Osteoblast (primary cell): ENCODE measurements around the gene MAMDC2. TPM values are rescaled to one million over a fixed set of nuclear protein-coding genes. Genes with fewer than 3 reads are reported as not detected.

Experiments
- DNase-seq: peaks from one replicate; pipeline ENCODE4 v3.0.0; 2011; ENCODE audit warnings: low spot score, mixed read lengths; ENCODE audit not compliant: insufficient read length; ENCODE audit errors: missing footprints
- H2AFZ ChIP-seq: 2 replicates; pipeline ENCODE4 v1.6.0; 2011; ENCODE audit warnings: mild to moderate bottlenecking, low read length
- H3K27ac ChIP-seq: 2 replicates; pipeline ENCODE4 v1.5.1; 2011; ENCODE audit warnings: mild to moderate bottlenecking, low read depth, low read length, moderate library complexity
- H3K27me3 ChIP-seq: 2 replicates; pipeline ENCODE4 v1.6.0; 2012; ENCODE audit warnings: mild to moderate bottlenecking, control low read depth, inconsistent platforms, low read length, moderate library complexity; ENCODE audit not compliant: insufficient read depth
- H3K36me3 ChIP-seq: 2 replicates; pipeline ENCODE4 v1.5.1; 2011; ENCODE audit warnings: mild to moderate bottlenecking, low read length, control low read depth, moderate library complexity; ENCODE audit not compliant: insufficient read depth
- H3K4me1 ChIP-seq: 2 replicates; pipeline ENCODE4 v1.5.1; 2011; ENCODE audit warnings: mild to moderate bottlenecking, low read length, control low read depth, moderate library complexity; ENCODE audit not compliant: insufficient read depth
- H3K4me2 ChIP-seq: 2 replicates; pipeline ENCODE4 v1.6.0; 2011; ENCODE audit warnings: mild to moderate bottlenecking, low read length; ENCODE audit not compliant: insufficient read depth
- H3K4me3 ChIP-seq: fragments of 200-600 bp; sonication (generic); 3 replicates; pipeline ENCODE4 v1.5.1; 2012; ENCODE audit warnings: mild to moderate bottlenecking, low read length, inconsistent platforms; ENCODE audit not compliant: insufficient read depth
- H3K79me2 ChIP-seq: 2 replicates; pipeline ENCODE4 v1.6.0; 2012; ENCODE audit warnings: mild to moderate bottlenecking, low read length, control low read depth, inconsistent platforms; ENCODE audit not compliant: insufficient read depth
- H3K9me3 ChIP-seq: 2 replicates; pipeline ENCODE4 v1.5.1; 2011; ENCODE audit warnings: low read depth, low read length, control low read depth
- H4K20me1 ChIP-seq: 2 replicates; pipeline ENCODE4 v1.6.0; 2012; ENCODE audit warnings: mild to moderate bottlenecking, low read length, control low read depth; ENCODE audit not compliant: insufficient read depth
- total RNA-seq: library from RNA; depleted of rRNA; stranded (reverse); fragments of >200 nt; gene quantifications from 2 replicates; pipeline ENCODE4 v1.2.3, GENCODE V29; 2012
- TF ChIP-seq, protein P1 (sequence below): IDR thresholded peaks from 2 replicates; pipeline ENCODE4 v1.5.1; 2011; ENCODE audit warnings: mild to moderate bottlenecking, low read depth, low read length, moderate library complexity; ENCODE audit errors: extremely low read depth

Gene MAMDC2
- total RNA-seq, 1 donor = 1.4 TPM

DNA sequence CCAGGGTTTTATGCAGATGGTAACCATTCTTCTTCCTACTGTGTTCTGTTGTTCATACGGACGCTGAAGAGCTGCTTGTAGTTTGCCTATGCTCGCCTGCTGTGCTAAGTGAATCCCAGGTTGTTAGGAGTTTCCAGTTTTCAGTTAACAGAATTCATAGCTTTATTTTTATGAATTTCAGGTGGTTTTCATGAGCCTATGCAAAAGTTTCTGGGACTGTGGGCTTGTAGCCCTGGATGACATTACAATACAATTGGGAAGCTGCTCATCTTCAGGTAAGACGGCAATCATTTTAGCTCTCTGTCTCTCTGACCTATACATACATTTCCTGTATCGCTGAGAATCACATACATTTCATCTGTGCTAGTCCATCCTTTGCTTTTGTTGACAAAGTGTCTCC, 124.9 kb downstream of the MAMDC2 start:
- no peaks in the 10 kb centered on the region for H3K27me3 ChIP-seq
- H3K4me1 ChIP-seq = no peaks in the 10 kb centered on the region
- TF ChIP-seq, protein P1, sequence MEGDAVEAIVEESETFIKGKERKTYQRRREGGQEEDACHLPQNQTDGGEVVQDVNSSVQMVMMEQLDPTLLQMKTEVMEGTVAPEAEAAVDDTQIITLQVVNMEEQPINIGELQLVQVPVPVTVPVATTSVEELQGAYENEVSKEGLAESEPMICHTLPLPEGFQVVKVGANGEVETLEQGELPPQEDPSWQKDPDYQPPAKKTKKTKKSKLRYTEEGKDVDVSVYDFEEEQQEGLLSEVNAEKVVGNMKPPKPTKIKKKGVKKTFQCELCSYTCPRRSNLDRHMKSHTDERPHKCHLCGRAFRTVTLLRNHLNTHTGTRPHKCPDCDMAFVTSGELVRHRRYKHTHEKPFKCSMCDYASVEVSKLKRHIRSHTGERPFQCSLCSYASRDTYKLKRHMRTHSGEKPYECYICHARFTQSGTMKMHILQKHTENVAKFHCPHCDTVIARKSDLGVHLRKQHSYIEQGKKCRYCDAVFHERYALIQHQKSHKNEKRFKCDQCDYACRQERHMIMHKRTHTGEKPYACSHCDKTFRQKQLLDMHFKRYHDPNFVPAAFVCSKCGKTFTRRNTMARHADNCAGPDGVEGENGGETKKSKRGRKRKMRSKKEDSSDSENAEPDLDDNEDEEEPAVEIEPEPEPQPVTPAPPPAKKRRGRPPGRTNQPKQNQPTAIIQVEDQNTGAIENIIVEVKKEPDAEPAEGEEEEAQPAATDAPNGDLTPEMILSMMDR = no peak
- H3K27ac ChIP-seq = no peak overlapping the region
- no peaks in the 10 kb centered on the region for H4K20me1 ChIP-seq
- H3K4me2 ChIP-seq = no peak overlapping the region
- no peak overlapping the region for H3K4me3 ChIP-seq
- no peaks in the 10 kb centered on the region for H3K9me3 ChIP-seq
- H3K36me3 ChIP-seq = no peaks in the 10 kb centered on the region
- no peak for DNase-seq
- H2AFZ ChIP-seq = no peak overlapping the region
- H3K79me2 ChIP-seq = no peaks in the 10 kb centered on the region

DNA sequence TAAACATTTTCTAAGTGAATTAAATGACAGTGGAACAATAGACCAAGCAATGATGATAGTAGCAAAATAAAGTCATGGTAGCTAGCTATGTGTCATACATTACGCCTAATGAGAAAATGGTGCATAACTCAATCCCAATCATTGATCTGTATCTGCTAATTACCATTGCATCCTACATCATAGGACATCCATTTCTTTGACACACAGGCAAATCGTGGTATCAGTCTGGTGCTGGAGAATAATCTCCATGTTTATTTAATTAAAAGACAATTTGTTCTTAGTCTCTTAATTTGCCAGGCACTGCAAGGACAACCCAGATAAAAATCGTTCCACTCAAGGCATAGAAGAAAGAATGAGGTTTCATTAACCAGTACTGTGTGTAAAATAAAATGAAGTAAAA, 125.6 kb downstream of the MAMDC2 start:
- Histone ChIP-seq H3K4me2 (no peak overlapping the region), H3K79me2 (no peaks in the 10 kb centered on the region), H3K9me3 (no peaks in the 10 kb centered on the region), H2AFZ (no peak overlapping the region), H3K4me1 (no peaks in the 10 kb centered on the region), H3K36me3 (no peaks in the 10 kb centered on the region), H3K27ac (no peak overlapping the region), H4K20me1 (no peaks in the 10 kb centered on the region), H3K27me3 (no peaks in the 10 kb centered on the region), H3K4me3 (no peak overlapping the region)
- DNase-seq = no peak
- TF ChIP-seq, protein P1 = no peak

DNA sequence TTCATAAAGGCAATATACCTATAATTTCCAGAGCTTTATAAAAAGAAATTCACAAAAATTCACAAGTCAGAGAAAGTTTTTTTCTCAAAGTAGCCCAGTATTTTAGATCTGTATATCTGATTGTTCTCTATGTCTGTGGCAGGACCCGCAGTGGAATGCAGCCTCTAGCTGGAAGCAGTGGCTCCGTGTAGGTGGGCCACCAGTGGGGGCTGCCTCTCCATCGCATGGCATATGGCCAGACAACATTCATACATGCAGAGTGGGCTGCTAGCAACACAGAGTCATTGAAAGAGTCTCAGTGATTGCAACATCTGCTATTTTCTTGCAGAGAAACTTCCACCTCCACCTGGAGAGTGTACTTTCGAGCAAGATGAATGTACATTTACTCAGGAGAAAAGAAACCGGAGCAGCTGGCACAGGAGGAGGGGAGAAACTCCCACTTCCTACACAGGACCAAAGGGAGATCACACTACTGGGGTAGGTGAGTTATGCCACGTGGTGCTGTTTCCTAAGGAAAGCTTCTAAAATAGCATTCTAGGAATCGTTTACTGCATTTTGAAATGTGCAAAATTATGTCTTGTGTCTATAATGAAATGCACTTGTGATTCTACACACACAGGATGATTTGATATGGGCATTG, 126.6 kb downstream of the MAMDC2 start:
- no peaks in the 10 kb centered on the region for H3K27me3 ChIP-seq
- H4K20me1 ChIP-seq = no peaks in the 10 kb centered on the region
- no peaks in the 10 kb centered on the region for H3K4me1 ChIP-seq
- H3K4me2 ChIP-seq = no peak overlapping the region
- no peaks in the 10 kb centered on the region for H3K9me3 ChIP-seq
- H3K36me3 ChIP-seq = no peaks in the 10 kb centered on the region
- no peaks in the 10 kb centered on the region for H3K79me2 ChIP-seq
- TF ChIP-seq, protein P1 = no peak
- H3K4me3 ChIP-seq = no peak overlapping the region
- no peak overlapping the region for H2AFZ ChIP-seq
- no peak for DNase-seq
- no peak overlapping the region for H3K27ac ChIP-seq

DNA sequence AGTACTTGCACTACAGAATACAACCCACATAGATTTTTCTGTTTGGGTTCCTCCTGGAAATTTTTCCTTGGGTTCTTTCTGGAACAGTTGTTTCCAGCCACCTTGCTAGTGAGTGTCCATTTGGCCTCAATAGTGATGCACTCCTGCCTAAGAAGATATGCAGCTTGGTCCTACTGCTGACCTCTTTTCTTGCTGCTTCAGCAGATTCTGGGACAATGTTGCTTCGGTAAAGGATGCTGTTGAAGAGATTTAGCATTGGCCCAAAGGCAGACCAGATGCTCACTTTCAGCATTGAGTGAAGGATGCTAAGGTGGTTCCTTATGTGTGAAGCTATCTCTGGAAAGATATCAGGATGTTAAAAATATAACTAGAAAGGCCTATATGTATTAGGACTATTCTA, 128.9 kb downstream of the MAMDC2 start:
- TF ChIP-seq, protein P1 = no peak

More for the DNA sequence above, 128.9 kb downstream of the MAMDC2 start:
- Histone ChIP-seq H3K27me3 (no peaks in the 10 kb centered on the region), H3K79me2 (no peaks in the 10 kb centered on the region), H3K9me3 (no peaks in the 10 kb centered on the region), H4K20me1 (no peaks in the 10 kb centered on the region), H3K36me3 (no peaks in the 10 kb centered on the region), H3K4me2 (no peak overlapping the region), H3K4me1 (no peaks in the 10 kb centered on the region), H3K4me3 (no peak overlapping the region), H3K27ac (no peak overlapping the region), H2AFZ (no peak overlapping the region)
- no peak for DNase-seq
